ENCODE results near the gene TMEM169.
A peak's percentile ranks its signal among the peaks of the same experiment; 100 is the strongest.
"Not testable (repeated sequence)": the region's sequence is repeated elsewhere in the genome, so short reads cannot be mapped to it uniquely, and the experiment has no call there.

Gene TMEM169

DNA sequence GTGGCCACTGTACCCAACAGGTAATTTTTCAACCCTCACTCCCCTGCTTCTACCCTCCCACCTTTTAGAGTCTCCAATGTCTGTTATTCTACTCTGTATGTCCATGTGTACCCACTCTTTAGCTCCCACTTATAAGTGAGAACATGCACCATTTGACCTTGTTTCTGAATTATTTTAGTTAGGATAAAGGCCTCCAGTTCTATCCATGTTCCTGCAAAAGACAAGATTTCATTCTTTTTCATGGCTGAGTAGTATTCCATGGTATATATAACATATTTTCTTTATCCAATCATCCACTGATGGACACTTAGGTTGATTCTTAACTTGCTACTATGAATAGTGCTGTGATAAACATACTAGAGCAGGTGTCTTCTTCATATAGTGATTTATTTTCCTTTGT, 9.2 kb upstream of the TMEM169 start:
- DNase-seq, result no peak

DNA sequence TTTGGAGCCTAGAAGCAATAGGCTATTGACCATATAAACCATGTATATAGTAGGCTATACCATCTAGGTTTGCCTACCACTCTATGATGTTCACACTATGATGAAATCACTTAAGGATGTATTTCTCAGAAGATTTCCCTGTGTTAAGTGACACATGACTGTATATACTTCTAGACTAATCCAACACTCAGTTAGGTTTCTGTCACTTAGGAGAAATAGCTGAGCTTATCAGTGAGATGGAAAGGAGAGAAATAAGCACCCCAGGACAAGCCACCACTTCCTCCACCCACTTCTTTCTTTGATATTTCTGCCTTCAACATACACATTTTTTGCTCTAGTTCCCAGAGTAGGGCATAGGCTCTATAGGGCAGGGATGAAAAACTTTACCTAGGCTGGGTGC, 7.9 kb upstream of the TMEM169 start:
- no peak for DNase-seq

DNA sequence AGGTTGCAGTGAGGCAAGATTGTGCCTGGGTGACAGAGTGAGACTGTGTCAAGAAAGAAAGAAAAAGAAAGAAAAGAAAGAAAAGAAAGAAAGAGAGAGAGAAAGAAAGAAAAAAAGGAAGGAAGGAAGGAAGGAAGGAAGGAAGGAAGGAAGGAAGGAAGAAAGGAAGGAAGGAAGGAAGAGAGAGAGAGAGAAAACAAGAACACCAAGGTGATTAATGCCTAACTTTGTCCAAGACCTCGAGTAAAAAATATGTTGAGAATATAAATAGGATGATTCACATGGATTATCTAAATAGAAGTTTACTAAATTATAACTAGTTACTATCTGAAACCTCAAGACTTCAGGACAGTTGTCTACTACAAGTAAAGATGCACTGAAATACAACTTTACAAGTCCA, 7.3 kb upstream of the TMEM169 start:
- DNase-seq, result no peak

DNA sequence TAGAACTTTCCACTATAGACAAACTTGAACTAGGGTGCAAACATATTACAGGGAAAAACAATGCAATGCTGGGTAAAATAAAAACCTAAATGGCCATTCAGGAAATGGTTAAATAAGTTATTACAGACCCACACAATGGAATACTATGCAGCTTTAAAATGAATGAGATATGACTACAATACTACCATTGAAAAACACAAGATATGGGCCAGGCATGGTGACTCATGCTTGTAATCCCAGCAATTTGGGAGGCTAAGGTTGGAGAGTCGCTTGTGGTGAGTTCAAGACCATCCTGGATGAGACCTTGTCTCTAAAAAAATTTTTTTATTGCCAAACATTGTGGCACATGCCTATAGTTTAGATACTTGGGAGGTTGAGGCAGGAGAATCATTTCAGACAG, 6.9 kb upstream of the TMEM169 start:
- DNase-seq, result no peak

DNA sequence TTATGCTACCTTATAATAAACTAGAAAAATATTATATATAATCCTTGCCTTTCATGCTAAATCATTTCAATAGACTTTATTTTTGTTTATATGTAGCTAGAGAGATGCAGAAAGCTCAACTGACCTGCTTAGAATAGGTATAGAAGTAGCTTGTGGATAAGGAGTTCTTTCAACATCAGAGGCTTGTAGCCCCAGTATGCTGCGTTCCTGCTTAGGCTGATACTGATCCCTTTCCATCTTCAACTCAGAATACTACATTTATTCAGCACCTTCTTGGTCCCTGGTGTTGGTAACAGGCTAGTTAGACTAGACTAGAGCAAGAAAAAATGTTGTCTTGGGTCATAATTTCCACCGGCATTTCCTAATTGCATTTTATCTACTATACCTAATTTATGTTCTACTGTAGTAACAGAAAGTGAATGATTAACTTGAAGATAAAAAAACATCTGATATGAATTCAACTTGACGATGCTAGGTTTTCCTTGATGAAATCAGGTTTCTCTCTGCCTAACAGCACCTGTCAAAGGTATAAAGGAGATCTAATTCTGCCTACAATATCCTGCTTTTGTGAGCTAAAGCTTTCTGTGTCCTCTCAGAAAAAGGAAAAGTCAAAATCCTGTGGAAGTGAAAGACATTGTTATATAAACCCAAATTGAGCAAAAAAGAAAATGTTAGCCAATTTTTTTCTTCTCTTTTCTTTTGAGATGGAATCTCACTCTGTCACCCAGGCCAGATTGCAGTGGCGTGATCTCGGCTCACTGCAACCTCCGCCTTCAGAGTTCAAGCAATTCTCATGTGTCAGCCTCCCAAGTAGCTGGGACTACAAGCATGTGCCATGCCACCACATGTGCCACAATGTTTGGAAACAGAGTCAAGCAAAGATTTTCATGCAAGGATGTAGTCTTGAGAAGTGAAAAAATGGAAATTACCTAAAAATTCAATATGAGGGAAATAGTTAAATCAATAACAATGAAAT, 5.9 kb upstream of the TMEM169 start:
- no peak for DNase-seq

DNA sequence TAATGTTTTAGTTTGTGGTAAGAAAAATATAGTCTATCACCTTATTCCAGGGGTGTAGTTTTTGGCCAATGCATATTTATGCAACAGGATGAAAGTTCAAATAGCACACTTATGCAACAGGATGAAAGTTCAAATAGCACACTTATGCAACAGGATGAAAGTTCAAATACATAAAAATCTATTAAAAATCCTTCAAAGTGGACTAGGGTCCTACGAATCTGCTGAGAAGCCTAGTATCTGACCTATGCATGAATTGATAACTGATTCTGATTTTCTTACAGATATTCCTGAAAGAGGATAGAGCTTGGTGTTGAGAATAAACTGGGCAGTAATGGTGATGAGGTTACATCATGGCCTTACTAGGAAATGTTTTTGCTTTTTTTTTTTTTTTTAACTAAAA, 2.9 kb upstream of the TMEM169 start:
- no peak for DNase-seq

DNA sequence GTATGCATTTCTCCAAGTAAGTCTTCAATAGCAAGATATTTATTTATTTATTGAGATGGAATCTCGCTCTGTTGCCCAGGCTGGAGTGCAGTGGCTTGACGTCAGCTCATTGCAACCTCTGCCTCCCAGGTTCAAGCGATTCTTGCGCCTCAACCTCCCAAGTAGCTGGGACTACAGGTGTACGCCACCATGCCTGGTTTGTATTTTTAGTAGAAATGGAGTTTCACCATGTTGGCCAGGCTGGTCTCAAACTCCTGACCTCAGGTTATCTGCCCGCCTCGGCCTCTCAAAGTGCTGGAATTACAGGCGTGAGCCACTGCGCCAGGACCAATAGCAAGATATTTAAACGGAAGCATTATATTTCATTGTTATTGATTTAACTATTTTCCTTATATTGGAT, 1.7 kb upstream of the TMEM169 start:
- DNase-seq, result not testable (repeated sequence)

DNA sequence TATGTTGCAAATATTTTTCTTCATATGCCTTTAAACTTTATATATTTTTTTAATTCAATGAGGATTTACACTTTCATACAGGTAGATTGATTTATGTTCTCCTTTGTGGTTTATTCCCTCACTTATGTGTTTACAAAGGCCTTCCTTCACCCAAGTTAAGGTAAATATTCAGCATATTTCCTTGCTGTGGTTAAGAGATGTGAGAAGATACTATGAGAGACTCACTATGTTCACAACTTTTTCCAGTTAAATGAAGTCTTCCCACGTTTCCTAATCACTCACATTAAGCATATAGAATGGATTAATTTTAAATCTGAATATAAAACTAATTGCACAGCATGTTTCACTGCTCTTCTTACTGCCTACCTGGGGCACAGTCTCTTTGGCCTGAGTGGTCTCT, 707 bp upstream of the TMEM169 start:
- DNase-seq, result no peak

DNA sequence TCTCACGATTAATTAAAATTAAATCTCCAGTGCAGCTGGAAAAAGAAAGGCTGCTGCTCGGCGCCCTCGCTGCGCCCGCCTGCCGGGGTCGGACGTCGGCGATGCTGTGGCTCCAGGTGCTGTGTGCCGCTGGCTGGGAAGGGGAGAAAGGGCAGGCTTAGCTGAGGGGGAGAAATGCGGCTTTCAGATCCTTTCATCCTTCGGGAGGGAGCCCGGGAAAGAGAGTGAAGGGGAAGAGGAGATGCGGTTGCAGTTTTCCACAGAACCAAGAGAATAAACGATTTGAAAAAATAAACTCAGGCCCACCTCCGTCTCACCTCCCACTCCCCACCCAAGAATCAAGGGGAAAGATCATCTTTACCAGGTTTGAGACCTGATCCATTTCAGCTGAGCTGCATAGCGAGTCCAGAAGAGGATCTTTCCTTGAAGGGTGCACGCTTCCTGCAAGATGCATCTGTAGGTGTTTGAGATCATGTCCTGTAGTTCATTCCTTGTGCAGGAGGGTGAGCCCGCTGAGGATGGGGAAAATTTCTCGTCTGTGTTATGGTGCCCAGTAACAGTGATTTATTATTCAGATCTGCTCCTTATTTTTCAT, 495 bp downstream of the TMEM169 start:
- no peak for DNase-seq

DNA sequence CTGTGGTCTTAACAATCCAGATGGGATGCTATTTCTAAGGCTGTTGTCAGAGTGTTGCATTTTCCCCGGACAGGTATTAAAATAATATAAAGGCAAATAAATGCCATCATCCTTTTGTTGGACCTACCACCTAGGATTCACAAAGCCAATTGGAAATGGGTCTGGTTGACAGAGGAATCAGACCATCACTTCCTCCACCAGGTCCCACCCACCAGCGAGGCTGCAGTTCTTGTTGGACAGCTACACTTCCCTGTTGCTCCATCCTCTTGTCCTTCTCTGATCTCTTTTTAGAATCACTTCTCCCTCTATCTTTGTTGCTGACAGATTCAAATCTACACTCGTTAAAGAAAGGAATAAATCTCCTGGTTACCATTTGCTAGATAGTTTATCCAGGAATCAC, 1.1 kb downstream of the TMEM169 start:
- DNase-seq, result no peak

DNA sequence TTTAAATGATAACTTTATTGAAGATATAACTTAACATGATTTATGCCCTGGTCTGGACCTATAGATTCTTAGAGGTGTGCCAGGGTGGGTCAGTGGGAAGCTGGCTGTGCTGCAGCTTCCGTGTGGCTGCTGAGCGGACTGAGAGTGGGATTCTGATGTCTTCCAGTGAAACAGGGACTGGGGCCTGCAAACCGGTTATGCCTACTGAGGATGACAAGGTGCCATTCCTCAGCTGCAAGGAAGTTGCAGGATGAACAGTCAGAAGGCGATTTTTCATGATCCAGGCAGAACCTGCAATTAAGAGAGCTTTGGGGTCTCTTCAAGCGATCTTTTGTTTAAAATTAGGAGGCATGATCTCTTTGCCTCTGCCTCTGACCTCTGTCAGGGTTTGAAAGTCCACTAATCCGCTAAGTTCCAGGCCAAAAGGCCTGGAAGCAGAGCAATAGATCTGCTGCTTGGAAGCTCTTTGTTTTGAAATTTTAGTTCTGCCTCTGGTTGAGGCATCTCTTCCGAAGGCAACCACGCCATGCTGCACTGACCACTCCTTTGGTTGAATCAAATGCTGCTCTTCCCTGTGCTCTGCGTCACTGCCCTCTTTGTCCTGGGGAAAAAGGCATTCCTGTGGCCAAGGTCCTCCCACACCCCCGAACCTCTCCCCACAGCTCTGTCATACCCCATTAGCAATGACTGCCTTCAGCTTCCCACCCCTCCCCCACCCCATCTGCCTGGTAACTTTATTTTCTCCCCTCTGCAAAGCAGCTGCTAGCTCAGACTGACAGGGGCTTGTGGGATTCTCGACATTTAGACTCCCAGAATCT, 2.0 kb downstream of the TMEM169 start:
- peak; percentile 80 for DNase-seq

DNA sequence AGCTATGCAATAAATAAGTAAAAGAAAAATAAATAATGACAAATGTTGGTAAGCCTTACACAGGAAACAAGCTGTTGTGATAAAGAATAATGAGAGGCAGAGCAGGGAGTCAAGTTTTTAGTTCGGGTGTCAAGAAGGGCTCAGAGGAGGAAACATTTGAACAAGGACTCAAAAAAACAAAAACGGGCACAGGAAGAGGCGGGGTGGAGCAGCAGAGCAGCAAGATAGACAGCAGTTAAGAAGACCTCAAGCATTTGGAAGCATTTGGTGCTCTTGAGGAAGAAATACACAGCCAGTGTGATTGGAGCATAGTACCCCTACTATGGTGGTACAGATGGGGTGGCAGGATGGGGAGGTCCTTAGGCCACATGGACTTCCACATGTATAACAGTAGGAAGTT, 2.8 kb downstream of the TMEM169 start:
- no peak for DNase-seq

DNA sequence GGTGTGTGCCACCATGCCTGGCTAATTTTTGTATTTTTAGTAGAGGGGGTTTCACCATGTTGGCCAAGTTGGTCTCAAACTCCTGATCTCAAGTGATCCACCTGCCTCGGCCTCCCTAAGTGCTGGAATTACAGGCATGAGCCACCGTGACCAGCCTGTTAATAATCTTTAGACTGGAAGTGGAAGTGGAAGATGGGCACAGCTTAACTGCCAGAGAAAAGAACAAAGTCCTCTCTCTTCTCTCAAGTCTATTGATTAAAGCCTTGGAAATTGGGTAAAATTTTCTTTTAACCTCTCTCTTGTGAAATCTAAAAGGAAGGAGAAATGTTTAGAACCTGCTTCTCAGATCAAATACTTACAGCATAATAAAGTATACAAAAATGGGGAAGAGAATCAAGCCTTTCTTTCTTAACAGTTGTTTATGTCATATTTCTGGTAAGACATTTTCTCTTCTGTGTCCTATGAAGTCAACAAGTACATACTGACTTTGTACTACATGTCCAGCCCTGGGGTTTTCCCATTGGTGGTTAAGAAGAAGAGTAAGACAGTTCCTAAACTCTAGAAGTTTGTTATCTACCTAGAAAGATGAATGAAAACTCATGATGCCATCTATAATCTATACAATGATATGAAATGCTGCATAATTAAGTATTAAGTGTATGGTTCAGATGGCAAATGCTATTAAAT, 4.6 kb downstream of the TMEM169 start:
- DNase-seq, result no peak

DNA sequence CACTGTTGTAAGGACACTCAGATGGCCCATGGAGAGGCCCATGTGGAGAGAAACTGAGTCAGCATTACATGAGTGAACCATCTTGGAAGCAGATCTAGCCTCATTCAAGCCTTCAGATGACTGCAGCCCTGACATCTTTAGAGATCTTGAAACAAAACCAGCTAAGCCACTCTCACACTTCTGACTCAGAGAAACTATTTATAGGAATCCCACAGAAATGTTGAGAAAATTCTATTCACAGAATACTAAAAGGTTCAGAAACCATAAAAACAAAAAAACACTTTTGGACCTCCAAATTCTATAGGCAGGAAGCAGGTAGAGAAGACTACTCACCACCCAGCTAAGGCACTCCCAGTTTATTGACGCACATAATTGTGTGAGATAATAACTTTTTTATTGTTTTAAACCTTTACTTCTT, 8.7 kb downstream of the TMEM169 start:
- peak; percentile 49 for DNase-seq

DNA sequence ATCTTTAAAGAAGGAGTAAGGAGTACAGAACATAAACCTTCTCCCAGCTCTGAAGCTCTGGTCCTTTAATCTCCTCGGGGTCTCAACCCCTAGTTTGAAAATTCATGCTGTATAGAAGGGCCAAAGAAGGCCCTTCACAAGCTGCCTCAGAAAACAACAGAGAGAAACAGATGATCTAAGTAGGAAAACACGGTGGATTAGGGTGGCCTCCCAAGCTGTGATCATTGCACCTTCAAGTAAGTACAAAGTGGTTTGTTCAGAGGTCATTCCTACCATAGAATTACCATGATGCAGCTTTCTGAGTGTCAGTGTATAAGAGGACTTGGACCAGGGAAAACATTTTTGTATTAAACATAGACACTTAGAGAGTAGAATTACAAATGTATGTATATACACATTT, 10.9 kb downstream of the TMEM169 start:
- DNase-seq, result no peak

DNA sequence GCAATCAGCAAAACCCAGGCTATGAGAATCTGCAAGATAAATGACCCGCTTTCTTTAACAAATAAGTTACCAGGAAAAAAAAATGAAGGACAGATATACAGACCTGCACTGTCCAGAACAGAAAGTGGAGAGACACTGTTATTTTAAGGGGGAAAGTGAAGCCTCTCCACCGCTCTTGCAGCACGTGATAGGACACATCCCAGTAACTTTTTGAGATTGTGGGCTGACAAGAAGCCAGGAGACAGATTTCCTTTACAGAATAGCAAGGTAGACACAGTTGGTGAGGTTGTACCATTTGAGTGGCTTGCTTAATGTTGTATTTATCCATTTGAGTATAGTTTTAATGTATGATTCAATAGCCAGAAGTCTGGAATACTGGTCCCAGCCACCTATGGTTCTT, 13.0 kb downstream of the TMEM169 start:
- no peak for DNase-seq

DNA sequence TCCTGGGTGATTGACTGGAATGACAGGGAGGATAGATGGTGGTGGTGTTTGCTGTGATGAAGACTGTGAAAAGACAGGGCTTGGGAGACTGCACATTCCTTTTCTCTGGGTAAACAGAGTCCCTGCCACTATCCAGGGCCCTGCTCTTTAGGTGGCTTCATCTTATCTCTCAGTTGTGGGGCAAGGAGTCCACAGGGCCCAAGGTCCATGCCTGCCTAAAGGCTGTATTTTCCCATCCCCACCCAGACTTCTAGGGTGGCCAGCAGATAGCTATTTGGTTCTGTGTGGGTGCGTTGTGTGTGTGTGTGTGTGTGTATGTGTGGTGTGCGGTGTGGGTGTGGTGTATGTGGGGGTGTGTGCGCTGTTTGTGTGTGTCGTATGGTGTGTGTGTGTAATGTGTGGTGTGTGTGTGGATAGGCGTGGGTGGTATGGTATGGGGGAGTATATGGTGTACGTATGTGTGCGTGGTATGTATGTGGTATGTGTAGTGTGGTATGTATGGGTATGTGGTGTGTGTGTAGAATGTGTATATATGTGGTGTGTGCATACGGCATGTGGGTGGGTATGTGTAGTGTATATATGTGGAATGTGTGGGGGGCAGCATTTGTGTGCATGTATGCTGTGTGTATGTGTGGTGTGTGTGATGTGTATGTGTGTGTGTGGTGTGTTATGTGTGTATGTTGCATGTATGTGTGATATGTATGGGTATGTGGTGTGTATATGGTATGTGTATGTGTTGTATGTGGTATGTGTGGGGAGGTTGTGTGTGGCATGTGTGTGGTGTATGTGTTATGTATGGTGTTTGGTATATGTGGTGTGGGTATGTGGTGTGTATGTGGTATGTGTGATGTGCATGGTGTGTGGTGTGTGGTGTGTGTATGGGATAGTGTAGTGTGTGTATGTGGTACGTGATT, 17.0 kb downstream of the TMEM169 start:
- no peak for DNase-seq

DNA sequence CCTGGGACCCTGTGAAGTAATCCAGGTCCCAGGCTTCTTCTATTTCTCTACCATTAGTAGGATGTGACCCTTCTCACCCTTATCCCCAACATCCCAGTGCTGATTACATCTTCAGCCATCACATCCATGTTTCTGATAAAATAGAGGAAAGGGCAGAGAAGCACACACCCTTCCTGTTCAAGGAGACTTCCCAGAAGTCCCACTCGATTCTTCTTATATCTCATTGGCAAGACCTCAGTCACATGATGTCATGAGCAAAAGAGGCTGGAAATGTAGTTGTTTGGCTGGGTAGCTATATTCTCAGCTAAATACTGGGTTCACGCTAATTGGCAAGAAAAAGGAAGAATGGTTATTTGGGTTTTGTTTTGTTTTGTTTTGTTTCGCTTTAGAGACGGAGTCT, 19.4 kb downstream of the TMEM169 start:
- no peak for DNase-seq

DNA sequence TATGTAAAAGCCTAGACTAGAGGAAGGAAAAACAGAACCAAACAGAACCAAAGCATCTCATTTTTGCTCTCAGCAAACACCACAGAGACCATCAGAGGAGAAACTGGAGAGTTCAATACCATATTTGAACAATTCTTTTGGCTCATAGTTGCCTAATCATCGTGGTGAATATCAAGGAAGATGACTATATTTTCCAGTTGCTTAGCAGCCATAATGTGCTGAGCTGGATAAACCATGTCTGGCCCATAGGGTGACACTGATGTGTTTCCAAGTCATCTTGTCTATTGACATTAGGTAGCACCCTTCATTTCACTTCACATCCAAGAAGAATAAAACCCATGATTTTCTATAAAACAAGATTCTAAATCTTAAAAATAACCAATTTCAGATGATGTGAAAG, 21.5 kb downstream of the TMEM169 start:
- DNase-seq, result no peak

DNA sequence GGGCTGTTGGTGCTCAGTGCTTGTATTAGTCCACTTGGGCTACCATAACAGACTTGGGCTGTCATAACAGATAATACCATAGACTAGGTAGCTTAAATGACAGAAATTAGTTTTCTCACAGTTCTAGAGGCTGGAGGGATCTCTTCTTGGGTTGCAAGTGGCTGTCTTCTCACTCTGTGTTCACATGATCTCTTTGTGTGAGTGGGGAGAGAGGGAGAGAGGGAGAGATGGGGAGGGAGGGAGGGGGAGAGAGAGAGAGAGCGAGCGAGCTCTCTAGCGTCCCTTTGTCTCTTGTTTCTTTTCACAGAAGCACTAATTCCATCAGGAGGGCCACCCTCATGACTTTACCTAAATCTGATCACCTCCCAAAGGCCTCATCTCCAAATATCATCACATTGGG, 23.0 kb downstream of the TMEM169 start:
- DNase-seq, result no peak

DNA sequence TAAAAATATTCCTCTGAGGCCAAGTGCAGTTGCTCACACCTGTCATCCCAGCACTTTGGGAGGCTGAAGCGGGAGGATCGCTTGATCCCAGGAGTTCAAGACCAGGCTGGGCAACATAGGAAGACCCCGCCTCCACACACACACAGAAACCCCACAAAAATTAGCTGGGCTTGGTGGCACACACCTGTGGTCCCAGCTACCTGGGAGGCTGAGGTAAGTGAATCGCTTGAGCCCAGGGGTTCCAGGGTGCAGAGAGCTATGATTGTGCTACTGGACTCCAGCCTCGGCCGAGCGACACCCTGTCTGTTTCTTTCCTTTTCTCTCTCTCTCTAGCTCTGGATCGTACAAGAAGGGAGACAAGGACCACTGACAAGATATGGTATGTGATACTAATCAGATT, 25.6 kb downstream of the TMEM169 start:
- DNase-seq, result no peak

DNA sequence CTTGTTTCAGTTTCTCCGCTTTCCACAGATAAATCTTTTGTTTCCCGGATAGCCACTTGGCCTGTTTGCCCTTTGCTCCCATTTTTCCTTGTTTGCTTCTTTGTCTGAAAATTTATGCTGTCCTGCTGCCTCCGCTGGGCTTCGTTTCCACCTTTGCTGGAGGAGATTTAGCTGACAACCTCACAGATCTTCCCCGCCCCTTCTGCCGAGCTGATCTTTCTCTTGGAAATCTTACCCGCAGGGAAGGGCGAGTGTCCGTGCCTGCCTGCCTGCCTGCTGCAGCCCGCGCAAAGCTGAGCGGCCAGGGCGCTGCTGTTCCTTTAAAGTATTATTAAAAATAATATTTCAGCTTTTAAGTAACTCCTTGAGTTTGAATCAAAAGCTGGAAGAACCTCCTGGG, 26.0 kb downstream of the TMEM169 start:
- DNase-seq, result no peak
